ENCODE data around the gene ACAP2.

Gene ACAP2

DNA sequence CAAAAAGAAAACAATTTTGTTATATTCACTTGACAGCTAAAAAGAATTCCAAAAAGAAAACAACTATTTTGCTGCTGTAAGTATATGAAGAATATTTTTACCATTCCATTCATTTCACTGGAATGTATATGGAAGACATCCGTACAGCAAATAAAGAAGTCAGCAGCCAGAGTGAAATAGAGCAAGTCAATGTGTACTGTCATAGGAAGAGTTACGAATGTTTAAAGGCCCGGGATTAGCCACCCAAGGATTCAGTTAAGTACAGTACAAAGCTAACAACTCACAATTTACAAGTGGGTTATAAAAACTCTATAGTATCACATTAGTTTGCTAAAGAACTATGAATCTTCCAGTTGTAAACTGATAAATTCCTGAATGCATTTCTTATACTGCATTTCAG, 157.4 kb downstream of the ACAP2 start:
- DNase-seq (ENCODE audit: low read depth) = no peak

DNA sequence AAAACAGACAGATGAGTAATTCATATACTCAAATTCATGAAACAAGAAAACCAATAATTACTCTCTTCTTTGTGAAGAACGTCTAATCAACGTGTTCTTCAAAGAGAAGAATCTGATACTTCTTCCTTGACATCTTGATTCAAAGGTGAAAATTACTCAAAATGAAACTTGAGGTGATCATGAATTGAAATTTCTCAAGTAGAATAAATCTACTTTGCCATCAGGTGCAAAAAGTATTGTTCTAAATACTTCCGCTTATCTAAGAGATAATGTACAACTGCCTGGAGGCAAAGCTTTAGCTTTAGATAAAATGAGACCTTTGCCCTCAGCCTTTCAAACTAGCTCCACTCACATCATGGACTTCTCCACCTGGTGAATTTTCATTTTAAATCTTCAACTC, 158.0 kb downstream of the ACAP2 start:
- DNase-seq (ENCODE audit: low read depth) = no peak

DNA sequence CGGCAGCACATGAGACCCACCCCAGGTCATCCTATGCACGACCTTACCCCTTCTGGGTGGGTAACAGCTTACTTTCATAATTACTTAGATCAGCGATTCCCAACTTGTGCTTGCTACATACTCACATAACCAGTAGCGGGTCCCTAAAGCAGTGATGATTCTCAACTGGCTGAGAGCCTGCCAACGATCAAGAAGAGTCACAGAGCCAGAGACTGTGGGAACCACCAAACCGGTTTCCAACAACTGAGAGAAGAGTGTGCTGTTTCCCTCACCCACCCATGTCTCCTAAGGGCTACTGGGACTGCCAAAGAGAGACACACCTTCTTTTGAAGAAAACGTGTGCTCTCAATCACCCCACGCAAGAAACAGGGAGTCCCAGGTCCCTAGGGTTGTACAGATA, 159.9 kb downstream of the ACAP2 start:
- DNase-seq (ENCODE audit: low read depth) = no peak

DNA sequence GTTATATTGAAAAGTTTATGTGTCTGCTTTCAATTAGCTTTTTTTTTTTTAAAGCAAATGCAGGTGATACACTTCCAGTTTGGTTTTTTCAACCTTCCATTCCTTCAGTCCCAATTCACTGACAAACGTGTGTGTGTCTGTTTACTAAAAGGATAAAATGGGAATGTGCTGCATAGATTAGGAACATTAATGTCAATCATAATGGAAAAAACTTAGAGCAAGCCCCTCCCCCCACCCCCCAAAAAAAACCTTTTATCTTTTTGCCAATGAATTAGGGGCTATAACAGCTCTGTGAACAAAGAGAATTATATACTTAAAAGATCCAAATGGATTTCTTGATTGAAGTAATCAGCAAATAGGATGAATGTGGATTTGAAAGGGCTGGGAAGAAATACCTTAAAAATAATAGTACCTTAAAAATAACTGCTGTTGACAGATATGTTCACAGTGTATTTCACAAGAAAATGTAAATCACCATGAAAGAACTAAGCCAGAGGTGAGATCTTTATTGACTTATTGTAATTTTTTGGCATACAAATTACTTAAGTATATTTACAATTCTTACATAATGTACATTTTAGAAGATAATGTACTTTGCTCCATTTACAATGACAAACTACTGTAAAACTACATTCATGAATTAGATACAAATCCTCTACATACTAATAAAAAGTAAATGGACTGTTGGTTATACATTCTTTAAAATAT, 168.4 kb downstream of the ACAP2 start:
- DNase-seq (ENCODE audit: low read depth) = no peak

- peak; percentile 78 for DNase-seq (ENCODE audit: low read depth)
Observed at GRCh38 chr3:195271410-195272243, 171.2 kb downstream of the ACAP2 start.

DNA sequence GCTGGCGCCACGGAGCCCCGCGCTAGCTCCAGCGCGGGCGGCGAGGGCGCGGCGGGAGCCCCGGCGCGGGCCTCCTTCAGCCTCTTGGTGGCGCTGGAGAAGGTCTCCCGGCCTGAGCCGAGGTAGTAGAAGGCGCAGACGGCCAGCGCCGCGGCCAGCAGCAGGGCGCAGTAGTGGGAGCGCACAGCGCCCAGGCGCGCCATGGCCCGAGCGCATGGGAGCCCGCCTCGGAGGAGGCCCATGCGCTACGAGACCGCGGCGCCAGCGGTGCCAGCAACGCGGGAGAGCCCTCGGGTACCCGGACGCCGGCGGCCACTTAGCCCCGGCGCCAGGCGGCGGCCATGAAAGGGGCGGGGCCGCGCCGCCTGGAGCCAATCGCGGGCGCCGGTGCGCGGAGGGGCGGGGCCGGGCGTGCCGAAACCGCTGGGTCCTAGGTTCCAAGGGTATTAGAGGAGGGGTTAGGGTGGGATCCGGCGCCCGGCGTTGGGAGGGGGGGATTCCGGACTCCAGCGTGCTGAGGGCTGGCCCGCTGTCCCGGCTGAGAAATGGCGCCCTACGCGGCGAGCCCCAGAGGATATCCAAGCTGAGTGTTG, 171.9 kb downstream of the ACAP2 start, which contains the start of gene XXYLT1:
TSS of gene XXYLT1 (minus strand) at position 343 of the 593 bp plus-strand sequence. CDS start at position 242, 101 bp downstream.
- peak; percentile 71 for DNase-seq (ENCODE audit: low read depth)

- DNase-seq (ENCODE audit: low read depth) = no peak
Observed at GRCh38 chr3:195270079-195270816, 172.6 kb downstream of the ACAP2 start.

GRCh38 chr3:195269375-195270078, 173.3 kb downstream of the ACAP2 start:
- no peak for DNase-seq (ENCODE audit: low read depth)

DNA sequence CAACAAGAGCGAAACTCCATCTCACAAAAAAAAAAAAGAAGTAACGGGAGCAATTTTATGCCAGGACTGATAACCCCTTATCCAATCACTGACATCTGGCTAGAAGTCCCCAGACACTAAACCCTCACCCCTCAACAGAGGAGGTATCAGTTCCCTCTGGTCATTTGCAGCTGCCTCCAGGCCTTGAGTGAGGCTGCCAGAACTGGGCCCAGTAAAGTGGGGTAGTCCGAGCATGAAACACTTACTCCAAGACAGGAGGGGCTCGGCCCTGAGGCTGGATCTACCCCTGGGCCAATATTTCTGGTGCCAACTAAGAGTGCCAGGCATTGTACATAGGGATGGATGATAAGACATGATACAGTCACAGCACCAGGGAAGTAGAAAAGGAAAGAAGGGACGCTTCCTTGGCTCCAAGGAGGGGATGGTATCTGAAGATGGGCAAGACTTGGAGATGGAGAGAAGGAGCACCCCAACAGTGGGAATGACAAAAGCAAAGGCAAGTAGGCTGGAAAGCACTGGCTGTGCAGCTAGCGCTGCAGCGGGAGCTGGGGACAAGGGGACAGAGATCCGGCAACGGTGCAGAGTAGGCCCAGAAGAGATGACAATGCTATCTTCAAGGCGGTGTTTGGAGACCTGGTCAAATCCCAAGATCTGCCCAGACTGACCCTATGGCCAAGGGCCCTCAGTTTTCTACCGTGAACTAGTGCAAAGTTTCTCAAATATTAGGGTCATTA, 174.1 kb downstream of the ACAP2 start:
- DNase-seq (ENCODE audit: low read depth) = no peak

- DNase-seq (ENCODE audit: low read depth) = no peak
Observed at GRCh38 chr3:195267096-195267495, 175.7 kb downstream of the ACAP2 start.

DNA sequence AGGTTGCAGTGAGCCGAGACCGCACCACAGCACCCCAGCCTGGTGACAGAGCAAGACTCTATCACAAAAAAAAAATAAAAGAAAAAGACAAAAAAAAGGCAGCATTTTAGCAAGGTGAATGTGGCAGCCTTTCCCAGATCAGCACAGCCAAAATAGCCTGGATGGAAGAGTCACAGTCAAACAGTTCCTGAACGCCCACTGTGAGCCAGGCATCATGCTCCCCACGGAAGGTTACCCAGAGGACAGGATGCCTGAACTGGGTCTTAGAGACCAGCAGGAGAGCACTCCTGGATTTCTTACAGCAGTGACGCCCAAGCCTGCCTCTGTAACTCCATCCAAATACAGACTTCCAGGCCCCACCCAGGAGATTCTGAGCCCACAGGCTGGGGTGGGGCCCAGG, 176.4 kb downstream of the ACAP2 start:
- DNase-seq (ENCODE audit: low read depth) = no peak

- no peak for DNase-seq (ENCODE audit: low read depth)
Observed at GRCh38 chr3:195265363-195265976, 177.3 kb downstream of the ACAP2 start.

- DNase-seq (ENCODE audit: low read depth) = no peak
Observed at GRCh38 chr3:195263925-195264600, 178.8 kb downstream of the ACAP2 start.

- no peak for DNase-seq (ENCODE audit: low read depth)
Observed at GRCh38 chr3:195263193-195263924, 179.5 kb downstream of the ACAP2 start.

GRCh38 chr3:195261925-195262324, 180.9 kb downstream of the ACAP2 start:
- DNase-seq (ENCODE audit: low read depth) = no peak

- no peak for DNase-seq (ENCODE audit: low read depth)
Observed at GRCh38 chr3:195260280-195260905, 182.4 kb downstream of the ACAP2 start.

DNA sequence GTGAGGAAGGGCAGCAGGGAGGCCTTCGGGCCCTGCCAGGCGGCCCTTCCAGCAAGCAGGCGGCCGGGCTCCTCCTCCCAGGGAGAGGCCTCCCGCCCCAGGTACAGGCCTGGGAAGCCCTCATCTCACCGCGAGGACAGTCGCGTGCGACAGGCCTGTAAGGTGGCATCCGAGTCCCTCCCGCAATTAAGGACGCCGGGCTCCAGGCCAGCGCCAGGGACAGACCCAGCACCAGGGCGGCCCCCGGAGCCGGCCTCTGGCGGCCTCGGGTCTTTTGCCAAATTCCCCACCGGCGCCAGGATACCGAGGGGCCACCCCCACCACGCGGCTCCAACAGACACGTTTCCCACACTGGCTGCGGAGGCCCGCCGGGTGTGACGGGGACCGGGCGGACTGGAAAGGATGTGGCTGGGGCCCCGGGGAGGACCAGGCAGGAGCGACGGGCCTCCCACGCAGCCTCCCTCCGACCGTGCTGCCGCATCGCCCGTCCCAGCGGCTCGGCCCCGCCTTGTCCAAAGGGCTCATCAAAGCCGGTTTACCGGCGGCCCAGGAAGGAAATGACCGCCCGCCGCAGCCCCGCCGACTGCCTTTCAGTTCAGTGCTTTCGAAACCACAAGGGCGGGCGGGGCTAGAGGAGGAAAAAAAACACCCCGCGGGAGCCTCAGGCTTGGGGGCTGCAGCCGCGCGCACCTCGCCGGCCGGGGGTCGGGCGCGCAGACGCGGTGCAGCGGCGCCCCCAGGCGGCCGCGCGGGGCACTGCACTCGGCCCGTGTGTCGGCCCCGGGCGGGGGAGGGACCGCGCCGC, 183.1 kb downstream of the ACAP2 start:
- DNase-seq (ENCODE audit: low read depth) = peak; percentile 81

- DNase-seq (ENCODE audit: low read depth) = no peak
Observed at GRCh38 chr3:195259154-195259474, 183.7 kb downstream of the ACAP2 start.

All from fibroblast of the conjunctiva (primary cell).